Hepatocyte (in vitro differentiated cells): ENCODE data around the gene CHST11. TPM values are rescaled to one million over a fixed set of nuclear protein-coding genes. Genes with fewer than 3 reads are reported as not detected.

Source experiments
- DNase-seq: peaks from one replicate; pipeline ENCODE4 v3.0.0-alpha.2; 2016; ENCODE audit warnings: low spot score
- H2AFZ ChIP-seq: fragments of 200-600 bp; sonication (generic); 2 replicates; pipeline ENCODE4 v1.6.0; 2016; ENCODE audit warnings: antibody characterized with exemption, mild to moderate bottlenecking
- H3K27ac ChIP-seq: fragments of 200-600 bp; sonication (generic); 2 replicates; pipeline ENCODE4 v1.5.1; 2016; ENCODE audit warnings: mild to moderate bottlenecking
- H3K27me3 ChIP-seq: fragments of 200-600 bp; sonication (generic); 2 replicates; pipeline ENCODE4 v1.6.1; 2016
- H3K36me3 ChIP-seq: fragments of 200-600 bp; sonication (generic); replicated peaks from 2 replicates; pipeline ENCODE4 v1.5.1; 2016; ENCODE audit warnings: low read depth; ENCODE audit not compliant: insufficient read depth
- H3K4me1 ChIP-seq: fragments of 200-600 bp; sonication (generic); 2 replicates; pipeline ENCODE4 v1.5.1; 2016; ENCODE audit warnings: mild to moderate bottlenecking, moderate library complexity; ENCODE audit not compliant: insufficient read depth
- H3K4me2 ChIP-seq: fragments of 200-600 bp; sonication (generic); 2 replicates; pipeline ENCODE4 v1.6.0; 2016
- H3K4me3 ChIP-seq: fragments of 200-600 bp; sonication (generic); 2 replicates; pipeline ENCODE4 v1.5.1; 2016; ENCODE audit warnings: mild to moderate bottlenecking
- H3K79me2 ChIP-seq: fragments of 200-600 bp; sonication (generic); 2 replicates; pipeline ENCODE4 v1.6.0; 2017; ENCODE audit warnings: mild to moderate bottlenecking
- H3K9me2 ChIP-seq: fragments of 200-600 bp; sonication (generic); replicated peaks from 2 replicates; pipeline ENCODE4 v1.6.0; 2017; ENCODE audit warnings: mild to moderate bottlenecking; ENCODE audit not compliant: insufficient read depth
- H3K9me3 ChIP-seq: fragments of 200-600 bp; sonication (generic); 2 replicates; pipeline ENCODE4 v1.5.1; 2016; ENCODE audit warnings: low read depth, mild to moderate bottlenecking
- H4K20me1 ChIP-seq: fragments of 200-600 bp; sonication (generic); 2 replicates; pipeline ENCODE4 v1.6.0; 2016; ENCODE audit warnings: mild to moderate bottlenecking; ENCODE audit not compliant: insufficient read depth, poor library complexity, severe bottlenecking
- CTCF ChIP-seq: fragments of 200-600 bp; sonication (generic); IDR thresholded peaks from 2 replicates; pipeline ENCODE4 v1.5.1; 2016; ENCODE audit warnings: antibody characterized with exemption, mild to moderate bottlenecking; ENCODE audit not compliant: poor library complexity
- EZH2 ChIP-seq: fragments of 200-600 bp; sonication (generic); IDR thresholded peaks from 2 replicates; pipeline ENCODE4 v1.6.1; 2016; ENCODE audit warnings: antibody characterized with exemption, mild to moderate bottlenecking, borderline replicate concordance
- EZH2phosphoT487 ChIP-seq: fragments of 200-600 bp; sonication (generic); IDR thresholded peaks from one replicate; pipeline ENCODE4 v1.6.1; 2018; ENCODE audit warnings: antibody characterized with exemption, mild to moderate bottlenecking, low read depth, moderate library complexity; ENCODE audit not compliant: unreplicated experiment, severe bottlenecking
- WGBS: methylation state at CpG from one replicate; pipeline ENCODE4 v1.1.6; 2016; ENCODE audit warnings: low lambda C conversion rate; ENCODE audit errors: missing lambda C conversion rate; 5-methylcytosine and 5-hydroxymethylcytosine counted together
- polyA plus RNA-seq: library from polyadenylated mRNA; unstranded; fragments of >200 nt; fragmentation: Nextera tagmentation; extraction: Ambion mirVana; gene quantifications from 2 replicates; pipeline ENCODE4 v1.2.1, GENCODE V29; 2016
- total RNA-seq: library from RNA; depleted of rRNA; stranded (reverse); fragments of >200 nt; gene quantifications from 2 replicates; pipeline ENCODE4 v1.2.3, GENCODE V29; 2014

Gene CHST11
- total and polyA plus RNA-seq, 2 experiments from 2014 or later: 5.2 to 8.9 TPM

- Histone ChIP-seq H4K20me1 (no peaks in the 10 kb centered on the region), H3K27me3 (no peaks in the 10 kb centered on the region), H3K4me3 (no peak overlapping the region), H3K4me2 (no peak overlapping the region), H3K36me3 (no peaks in the 10 kb centered on the region), H3K4me1 (peaks cover 11% of the 10 kb centered on the region), H3K79me2 (no peaks in the 10 kb centered on the region), H2AFZ (no peak overlapping the region), H3K9me3 (no peaks in the 10 kb centered on the region), H3K27ac (no peak overlapping the region), H3K9me2 (no peaks in the 10 kb centered on the region)
- TF ChIP-seq EZH2: no peak
- no peak for TF ChIP-seq CTCF
- TF ChIP-seq EZH2phosphoT487: no peak
- DNase-seq: no peak
- 82% methylated on average over 6 of the region's 6 CpGs for WGBS
Measured at GRCh38 chr12:104734541-104735095, 277.9 kb downstream of the CHST11 start.

- H3K4me2 ChIP-seq: peak overlapping the region; percentile 22
Measured at GRCh38 chr12:104735801-104736200, 279.1 kb downstream of the CHST11 start.

GRCh38 chr12:104736307-104736706 lies 279.6 kb downstream of the CHST11 start:
- Histone ChIP-seq H3K36me3 (no peaks in the 10 kb centered on the region), H3K27me3 (no peaks in the 10 kb centered on the region), H3K9me3 (no peaks in the 10 kb centered on the region), H3K4me1 (peaks cover 11% of the 10 kb centered on the region), H3K4me2 (no peak overlapping the region), H3K27ac (peak overlapping the region; percentile 61), H4K20me1 (no peaks in the 10 kb centered on the region), H3K79me2 (no peaks in the 10 kb centered on the region), H3K4me3 (no peak overlapping the region), H2AFZ (no peak overlapping the region), H3K9me2 (no peaks in the 10 kb centered on the region)
- TF ChIP-seq EZH2 (no peak), EZH2phosphoT487 (no peak), CTCF (peak; percentile 20)
- 48% methylated on average over 6 of the region's 6 CpGs for WGBS
- peak; percentile 70 for DNase-seq

More at GRCh38 chr12:104735801-104736200, 279.1 kb downstream of the CHST11 start:
- no peaks in the 10 kb centered on the region for H4K20me1 ChIP-seq
- no peaks in the 10 kb centered on the region for H3K27me3 ChIP-seq
- H3K9me3 ChIP-seq: no peaks in the 10 kb centered on the region
- no peak overlapping the region for H3K4me3 ChIP-seq
- WGBS: 82% methylated on average over 5 of the region's 5 CpGs
- H2AFZ ChIP-seq: no peak overlapping the region
- no peak for TF ChIP-seq CTCF
- no peak for TF ChIP-seq EZH2phosphoT487
- no peak for TF ChIP-seq EZH2
- H3K36me3 ChIP-seq: no peaks in the 10 kb centered on the region
- no peaks in the 10 kb centered on the region for H3K79me2 ChIP-seq
- peaks cover 11% of the 10 kb centered on the region for H3K4me1 ChIP-seq
- no peaks in the 10 kb centered on the region for H3K9me2 ChIP-seq
- peak overlapping the region; percentile 61 for H3K27ac ChIP-seq
- no peak for DNase-seq
